LNCAP (cell line): ENCODE data around the gene PELI2.

Experiments used
- TF ChIP-seq, protein P1 (sequence below): fragments of 450-650 bp; IDR thresholded peaks from 2 replicates; pipeline ENCODE4 v1.5.1; 2017; ENCODE audit warnings: mild to moderate bottlenecking

Gene PELI2

DNA sequence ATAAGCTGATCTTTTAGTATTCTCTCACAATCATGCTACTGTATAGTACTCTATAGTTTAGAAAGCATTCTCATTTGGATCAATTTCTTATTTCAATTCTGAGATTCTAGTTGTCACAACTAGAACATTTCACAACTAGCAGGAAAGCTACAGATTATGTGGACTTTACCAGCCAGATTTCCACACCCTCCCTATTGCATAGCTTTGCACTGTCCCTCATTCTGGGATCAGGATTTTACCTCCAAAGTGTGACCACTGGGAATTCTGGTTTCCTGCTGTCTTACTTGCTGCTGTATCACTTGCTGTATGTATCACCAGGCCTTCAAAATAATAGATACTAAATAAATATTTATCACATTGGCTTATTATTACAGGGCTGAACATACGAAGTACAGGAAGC, 10.2 kb upstream of the PELI2 start:
- TF ChIP-seq, protein P1, sequence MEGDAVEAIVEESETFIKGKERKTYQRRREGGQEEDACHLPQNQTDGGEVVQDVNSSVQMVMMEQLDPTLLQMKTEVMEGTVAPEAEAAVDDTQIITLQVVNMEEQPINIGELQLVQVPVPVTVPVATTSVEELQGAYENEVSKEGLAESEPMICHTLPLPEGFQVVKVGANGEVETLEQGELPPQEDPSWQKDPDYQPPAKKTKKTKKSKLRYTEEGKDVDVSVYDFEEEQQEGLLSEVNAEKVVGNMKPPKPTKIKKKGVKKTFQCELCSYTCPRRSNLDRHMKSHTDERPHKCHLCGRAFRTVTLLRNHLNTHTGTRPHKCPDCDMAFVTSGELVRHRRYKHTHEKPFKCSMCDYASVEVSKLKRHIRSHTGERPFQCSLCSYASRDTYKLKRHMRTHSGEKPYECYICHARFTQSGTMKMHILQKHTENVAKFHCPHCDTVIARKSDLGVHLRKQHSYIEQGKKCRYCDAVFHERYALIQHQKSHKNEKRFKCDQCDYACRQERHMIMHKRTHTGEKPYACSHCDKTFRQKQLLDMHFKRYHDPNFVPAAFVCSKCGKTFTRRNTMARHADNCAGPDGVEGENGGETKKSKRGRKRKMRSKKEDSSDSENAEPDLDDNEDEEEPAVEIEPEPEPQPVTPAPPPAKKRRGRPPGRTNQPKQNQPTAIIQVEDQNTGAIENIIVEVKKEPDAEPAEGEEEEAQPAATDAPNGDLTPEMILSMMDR, result no peak

DNA sequence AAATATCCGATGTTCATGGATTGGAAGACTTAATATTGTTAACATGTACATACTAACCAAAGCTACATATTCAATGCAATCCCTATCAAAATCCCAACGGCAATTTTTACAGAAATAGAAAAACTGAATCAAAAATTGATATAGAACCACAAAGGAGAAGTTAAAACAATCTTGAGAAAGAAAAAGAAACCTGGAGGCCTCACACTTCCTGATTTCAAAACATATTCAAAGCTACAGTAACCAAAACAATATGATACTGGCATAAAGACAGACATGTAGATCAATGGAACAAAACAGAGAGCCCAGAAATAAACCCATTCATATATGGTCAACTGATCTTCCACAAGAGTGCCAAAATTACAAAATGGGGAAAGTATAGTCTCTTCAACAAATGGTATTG, 5.4 kb upstream of the PELI2 start:
- TF ChIP-seq, protein P1, result no peak

DNA sequence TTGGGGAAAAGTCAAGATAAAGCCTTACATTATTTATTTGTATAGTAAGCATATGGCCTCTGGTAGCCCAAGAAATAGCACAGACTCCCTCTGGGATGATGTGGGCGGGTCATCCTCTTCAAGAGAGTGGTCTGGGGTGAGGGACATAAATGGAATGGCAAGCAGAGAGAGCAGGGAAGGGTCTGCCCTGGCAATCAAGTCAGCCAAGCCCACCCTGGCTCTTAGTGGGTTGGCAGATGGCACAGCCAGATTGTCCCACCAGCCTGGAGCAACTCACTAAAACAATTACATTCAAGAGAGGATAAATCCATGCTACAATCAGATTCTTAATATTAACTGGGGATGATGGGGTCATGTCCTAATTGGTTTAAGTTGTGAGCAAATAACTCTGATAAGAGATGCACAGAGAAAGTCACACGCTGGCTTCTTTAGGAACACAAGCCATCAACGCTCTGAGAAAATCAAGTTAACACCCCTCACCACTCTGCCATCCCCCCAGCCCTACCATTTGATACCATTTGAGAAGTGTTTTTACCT, 2.8 kb upstream of the PELI2 start:
- TF ChIP-seq, protein P1, result no peak

DNA sequence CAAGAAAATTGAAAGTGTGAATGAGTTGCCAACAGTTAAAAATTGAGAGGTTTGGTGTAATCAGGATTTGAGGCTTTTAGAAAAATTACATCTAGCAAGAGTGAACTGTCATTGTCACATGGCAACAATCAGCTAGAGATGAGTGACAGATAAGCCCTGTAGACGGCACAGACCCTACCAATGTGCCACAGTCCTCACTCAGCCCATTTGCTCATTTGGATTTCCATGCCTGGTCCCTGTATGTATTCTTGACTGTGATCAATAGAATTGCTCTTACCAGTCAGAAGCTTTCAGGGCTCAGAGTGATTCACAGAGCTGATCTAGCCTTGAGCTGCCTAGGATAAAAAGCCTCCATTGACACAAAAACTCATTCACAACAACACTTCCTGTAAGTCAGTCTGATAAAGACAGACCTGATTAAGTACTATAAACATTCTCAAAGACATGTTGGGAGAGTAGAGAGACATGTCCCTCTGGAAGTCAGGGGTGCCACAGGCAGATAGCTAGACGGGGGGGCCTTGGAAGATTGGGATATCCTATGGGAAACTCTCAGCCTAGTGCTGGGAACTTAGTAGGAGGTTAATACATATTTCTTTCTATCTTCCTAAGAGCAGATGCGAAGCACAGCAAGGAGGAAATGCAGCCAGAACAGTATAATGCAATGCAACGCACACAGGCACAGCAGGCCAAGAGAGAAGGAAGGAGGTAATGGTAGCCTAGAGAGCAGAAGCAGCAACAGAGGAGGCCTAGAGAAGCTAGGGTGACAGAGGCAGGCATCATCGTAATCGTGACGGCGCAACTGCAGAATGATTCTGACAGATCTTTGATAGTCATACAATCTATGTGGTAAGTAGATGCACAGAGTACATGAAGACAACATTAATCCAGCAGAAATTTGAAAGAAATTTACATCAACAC, 2.0 kb upstream of the PELI2 start:
- TF ChIP-seq, protein P1, result no peak

DNA sequence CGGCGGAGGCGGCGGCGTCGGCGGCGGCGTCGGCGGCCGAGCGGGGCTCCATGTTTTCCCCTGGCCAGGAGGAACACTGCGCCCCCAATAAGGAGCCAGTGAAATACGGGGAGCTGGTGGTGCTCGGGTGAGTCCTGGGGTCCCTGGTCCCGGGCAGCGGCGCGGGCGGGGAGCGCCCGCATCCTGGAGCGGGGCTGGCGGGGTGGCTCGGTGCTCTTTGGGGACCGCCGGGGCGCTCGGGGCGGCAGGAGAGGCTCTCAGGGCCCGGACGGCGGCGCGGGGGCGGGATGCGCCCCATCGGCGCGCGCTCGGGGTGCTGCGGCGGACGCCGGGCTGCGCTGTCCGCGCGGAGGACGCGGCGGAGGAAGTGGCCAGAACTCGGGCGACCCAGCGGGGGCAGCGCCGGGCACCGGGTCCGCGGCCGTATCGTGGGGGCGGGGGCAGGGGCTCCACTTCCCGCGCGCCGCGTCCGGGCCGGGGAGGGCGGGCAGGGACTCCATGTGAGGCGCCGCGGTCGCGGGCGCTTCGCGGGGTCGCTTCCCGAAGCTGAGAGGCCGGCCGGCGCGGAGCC, 485 bp downstream of the PELI2 start:
- TF ChIP-seq, protein P1, result no peak

DNA sequence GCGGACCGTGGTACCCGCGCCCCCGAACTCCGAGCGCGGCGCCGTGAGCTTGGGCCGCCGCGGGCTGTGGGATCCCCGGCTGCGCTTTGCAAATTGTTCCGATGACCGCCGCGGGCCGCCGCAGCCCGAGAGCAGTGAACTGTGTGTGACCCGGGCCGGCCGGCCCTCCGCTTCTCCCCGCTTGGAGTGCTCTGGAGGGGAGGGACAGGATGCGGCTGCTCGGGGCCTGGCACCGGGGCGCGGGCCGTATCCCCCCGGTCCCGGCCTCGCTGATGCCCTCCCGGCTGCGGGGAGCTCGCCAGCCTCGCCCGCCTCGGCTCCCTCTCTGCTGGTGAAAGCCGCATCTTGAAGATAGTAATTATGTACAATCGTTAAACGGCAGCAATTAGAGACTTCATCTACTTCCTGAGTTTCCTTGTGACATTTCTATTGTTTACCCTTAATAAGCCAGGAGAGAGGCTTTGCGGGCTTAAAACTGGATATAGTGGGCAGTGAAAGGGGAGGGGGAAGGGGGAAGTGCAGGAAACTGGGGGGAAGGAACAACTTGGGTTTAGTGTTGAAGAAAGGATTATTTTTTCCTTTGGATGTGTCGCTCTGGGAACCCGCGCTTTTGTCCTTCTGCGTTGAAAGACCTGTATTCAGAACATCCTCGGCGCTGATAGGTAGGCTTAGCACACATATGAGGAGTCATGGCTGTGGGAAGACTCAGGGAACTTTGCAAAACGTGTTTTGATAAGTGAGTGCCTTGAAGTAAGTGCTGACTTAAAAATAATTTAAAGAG, 1.2 kb downstream of the PELI2 start:
- TF ChIP-seq, protein P1, result no peak

DNA sequence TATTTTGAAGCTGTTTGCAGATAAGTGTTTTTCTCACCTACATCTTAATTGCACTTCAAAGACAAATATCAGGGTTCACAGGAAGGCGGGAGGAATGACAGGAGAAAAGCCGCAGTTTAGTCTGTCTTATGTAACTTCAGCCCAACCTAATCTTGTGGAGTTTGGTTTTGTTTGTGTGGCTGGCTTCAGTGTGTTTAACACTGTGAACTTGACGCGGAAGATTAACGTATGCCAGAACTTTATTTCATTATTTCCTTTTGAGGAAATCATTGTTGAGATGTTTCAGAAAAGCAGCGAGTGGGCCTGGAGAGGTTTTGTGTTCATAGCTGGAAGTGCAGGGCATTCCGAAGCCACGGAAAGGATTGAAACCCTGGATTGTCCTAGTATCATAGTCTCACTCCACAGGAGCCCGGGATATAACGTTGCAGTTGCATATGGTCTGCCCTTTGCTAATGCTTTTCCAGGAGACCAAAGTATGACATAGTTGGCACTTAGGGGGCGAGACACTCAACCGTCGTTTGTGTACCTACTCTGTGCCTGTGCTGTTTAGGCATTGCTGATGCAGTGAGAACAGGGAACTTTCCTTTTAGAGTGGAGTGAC, 2.0 kb downstream of the PELI2 start:
- TF ChIP-seq, protein P1, result no peak
